ENCODE results near the gene CST3.

The CST3 gene

GRCh38 chr20:23585449-23585807 is 52.3 kb downstream of the CST3 start:
- TF ChIP-seq CTCF (IDR thresholded peaks at IDR 0.05; ENCODE audit: extremely low read depth, missing control alignments): no peak
- DNase-seq (ENCODE audit: low spot score): no peak

- no peak for TF ChIP-seq CTCF (IDR thresholded peaks at IDR 0.05; ENCODE audit: extremely low read depth, missing control alignments)
- no peak for DNase-seq (ENCODE audit: low spot score)
These were observed 53.1 kb downstream of the CST3 start for GRCh38 chr20:23584434-23585199.
